Jurkat, Clone E6-1 (cell line): ENCODE data around the gene PRR4. TPM values are rescaled to one million over a fixed set of nuclear protein-coding genes. Genes with fewer than 3 reads are reported as not detected.

ENCODE experiments used
- DNase-seq: peaks from one replicate; pipeline ENCODE4 v3.0.0-alpha.2; 2011; ENCODE audit warnings: low read depth, low spot score
- H3K4me3 ChIP-seq: 2 replicates; pipeline ENCODE4 v1.5.1; 2011; ENCODE audit warnings: mild to moderate bottlenecking, low read length, control low read depth, moderate library complexity
- polyA plus RNA-seq: library from polyadenylated mRNA; unstranded; fragments of >200 nt; gene quantifications from one replicate; pipeline ENCODE4 v1.2.1, GENCODE V29; 2012; ENCODE audit warnings: missing spikeins; ENCODE audit not compliant: insufficient read length, insufficient read depth

Gene PRR4, protein sequence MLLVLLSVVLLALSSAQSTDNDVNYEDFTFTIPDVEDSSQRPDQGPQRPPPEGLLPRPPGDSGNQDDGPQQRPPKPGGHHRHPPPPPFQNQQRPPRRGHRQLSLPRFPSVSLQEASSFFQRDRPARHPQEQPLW
- polyA plus RNA-seq: 4.8 TPM

DNA sequence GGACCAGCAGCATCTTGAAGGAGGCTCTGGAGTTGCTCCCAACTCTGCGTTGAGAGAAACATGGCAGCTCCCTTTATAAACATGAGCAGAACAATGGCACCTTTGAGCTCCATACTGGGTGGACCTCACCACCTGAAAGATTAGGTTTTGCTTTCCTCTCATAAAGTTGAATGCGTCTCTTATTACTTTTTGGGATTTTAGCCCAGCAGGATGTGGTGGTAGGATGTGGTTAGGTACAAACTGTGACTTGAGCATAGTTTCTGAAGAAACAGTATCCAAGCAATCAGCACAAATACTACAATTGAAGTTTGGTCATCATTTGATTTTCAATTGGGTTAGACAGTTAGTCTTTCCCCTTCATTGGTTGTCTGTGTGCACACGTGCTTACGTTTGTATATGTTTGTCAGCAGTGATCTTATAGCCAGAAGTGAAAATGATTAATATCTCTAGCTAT, at the start of gene PRR4:
Gene PRR4, minus strand, starts transcription at position 51 of the 454 bp plus-strand sequence. Its CDS starts 38 bp downstream, at position 13.
- peak; percentile 84 for DNase-seq
- no peak within 1 kb of the TSS for H3K4me3 ChIP-seq

DNA sequence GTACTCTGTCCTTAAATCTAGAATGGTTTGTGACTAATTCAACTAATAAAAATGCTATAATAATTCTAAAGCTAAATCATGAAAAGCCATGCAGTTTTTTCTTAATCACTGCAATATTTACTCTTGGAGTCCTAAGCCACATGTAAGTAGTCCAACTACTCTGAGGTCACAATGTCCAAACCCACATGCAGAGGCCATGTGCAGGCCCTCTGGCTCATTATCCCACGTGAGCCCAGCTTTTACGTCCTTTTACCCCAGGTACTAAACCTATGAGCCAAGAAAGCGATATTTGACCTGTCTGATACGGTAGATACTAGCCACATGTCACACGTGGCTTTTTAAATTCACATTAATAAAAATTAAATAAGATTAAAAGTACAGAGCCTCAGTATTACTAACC, 47.6 kb upstream of the PRR4 start:
- no peak for DNase-seq

DNA sequence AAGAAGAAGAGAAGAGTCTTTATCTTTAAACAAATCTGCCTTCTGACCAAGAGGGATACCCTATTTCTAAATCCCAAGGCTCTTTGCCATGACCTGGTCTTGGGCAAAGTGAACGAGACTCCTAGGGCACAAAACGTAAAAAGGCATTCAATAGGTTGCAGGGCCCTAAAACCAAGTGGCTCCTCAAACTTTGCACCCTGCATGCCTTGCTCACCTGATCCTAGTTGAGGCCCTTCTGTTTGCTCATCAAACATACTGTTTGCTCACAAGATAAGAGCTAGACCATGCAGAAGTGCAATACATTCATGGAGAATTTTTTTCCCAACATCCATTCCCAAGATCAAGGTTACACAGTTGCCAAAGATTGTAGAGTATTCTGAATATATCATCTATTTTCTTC, 42.7 kb upstream of the PRR4 start:
- H3K4me3 ChIP-seq: no peak overlapping the region
- no peak for DNase-seq

More for the DNA sequence above, 47.6 kb upstream of the PRR4 start:
- no peak overlapping the region for H3K4me3 ChIP-seq

DNA sequence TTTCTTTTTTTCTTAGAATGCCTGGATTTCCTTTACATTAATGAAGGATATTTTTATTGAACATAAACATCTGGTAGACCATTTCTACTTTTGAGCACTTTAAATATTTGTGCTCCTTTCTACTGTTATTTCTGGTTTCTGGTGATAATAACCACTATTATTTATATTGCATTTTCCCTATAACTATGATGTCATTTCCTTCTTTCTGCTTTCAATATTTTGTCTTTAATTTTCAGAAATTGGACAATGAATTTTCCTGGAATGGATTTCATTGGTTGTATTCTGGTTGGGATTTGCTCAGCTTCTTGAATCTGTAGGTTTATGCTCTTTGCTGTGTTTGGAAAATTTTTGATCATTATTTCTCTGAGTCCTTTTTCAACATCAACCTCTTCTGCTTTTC, 40.0 kb upstream of the PRR4 start:
- DNase-seq: no peak
- H3K4me3 ChIP-seq: no peak overlapping the region

DNA sequence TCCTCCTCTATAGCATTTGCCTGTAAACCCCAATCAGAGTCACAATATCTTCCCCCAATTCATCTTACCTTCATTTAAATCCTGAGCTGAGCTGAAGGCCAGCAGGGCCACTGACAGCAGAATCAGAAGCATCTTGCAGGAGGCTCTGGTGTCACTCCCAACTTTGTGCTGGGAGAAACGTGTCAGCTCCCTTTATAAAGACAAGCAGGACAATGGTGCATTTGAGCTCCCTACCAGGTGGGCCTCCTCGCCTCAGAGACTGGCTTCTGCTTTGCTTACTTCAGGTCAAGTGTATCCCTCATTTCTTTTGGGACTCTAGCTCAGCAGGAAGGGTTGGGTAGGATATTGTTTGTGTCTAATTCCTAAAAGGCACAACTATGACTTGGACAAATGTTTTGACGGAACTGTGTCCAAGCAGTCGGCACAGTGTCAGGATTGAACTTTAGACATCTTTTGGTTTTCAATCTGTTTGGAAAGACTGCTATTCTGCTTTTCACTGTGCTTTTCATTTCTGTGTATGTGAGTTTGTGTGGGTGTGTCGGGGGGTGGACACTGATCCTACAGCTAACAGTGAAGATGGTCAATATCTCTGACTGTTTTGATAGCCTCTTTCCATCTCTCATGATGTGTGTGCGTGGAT, 34.9 kb upstream of the PRR4 start, which contains the start of gene PRH1:
Gene PRH1, minus strand, starts transcription at position 170 of the 640 bp plus-strand sequence. Its CDS starts 38 bp downstream, at position 132.
- no peak for DNase-seq
- H3K4me3 ChIP-seq: no peak within 1 kb of the TSS

DNA sequence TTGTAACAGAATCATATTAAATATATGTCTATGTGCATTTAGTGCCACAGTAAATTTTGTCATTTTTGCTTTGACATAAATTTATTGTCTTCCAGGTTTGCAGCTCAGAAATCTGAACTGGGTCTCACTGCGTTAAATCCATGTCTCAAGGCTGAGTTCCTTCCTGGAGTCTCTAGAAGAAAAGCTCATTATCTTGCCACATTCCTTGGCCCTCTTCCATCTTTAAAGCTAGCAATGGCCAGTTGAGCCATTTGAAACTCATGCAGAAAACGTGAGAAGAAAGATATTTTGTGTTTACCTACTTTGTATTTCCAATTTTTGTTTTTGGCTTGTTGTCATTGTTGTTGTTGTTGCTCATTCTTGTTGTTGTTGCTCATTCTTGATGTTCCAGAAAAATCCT, 24.1 kb upstream of the PRR4 start:
- H3K4me3 ChIP-seq: no peak overlapping the region
- no peak for DNase-seq

DNA sequence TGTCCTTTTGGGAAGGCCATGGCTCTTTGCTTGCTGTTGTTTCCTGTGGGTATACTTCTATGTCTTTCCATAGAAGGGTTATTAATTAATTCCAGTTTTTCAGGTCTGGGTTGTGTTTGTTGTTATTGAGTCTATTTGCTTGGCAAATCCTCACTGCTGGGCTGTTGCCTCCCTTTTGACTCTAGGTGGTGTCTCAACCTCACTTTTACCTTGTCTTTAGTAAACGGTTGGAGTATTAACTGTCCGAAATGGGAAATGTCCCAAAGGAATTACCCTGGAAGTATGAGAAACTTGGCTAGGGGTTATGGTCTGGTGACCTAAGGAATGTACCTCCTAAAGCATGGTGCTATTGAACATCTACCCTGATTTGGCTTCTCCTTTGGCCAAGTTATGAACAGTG, 18.1 kb upstream of the PRR4 start:
- no peak overlapping the region for H3K4me3 ChIP-seq
- DNase-seq: no peak

DNA sequence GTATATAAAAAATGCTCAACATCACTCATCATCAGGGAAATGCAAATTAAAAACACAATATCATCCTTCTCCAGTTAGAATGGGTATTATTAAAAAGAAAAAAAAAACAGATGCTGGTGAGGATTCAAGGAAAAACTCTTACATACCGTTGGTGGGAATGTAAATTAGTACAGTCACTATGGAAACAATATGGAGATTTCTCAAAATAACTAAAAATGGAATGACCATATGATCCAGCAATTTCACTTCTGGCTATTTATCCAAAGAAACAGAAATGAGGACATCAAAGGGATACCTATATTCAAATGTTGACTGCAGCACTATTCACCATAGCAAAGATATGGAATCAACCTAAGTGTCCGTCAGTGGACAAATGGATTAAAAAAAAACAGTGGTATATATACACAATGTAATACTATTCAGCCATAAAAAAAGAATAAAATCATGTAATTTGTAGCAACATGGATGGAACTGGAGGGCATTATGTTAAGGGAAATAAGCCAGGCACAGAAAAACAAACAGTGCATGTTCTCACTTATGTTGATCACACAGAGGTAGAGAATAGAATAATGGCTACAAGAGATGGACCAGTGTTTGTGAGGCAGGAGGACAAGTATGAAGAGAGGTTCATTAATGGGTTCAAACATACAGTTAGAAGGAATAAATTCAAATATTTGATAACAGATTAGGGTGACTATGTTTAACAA, 14.4 kb upstream of the PRR4 start:
- no peak for DNase-seq
- H3K4me3 ChIP-seq: no peak overlapping the region

DNA sequence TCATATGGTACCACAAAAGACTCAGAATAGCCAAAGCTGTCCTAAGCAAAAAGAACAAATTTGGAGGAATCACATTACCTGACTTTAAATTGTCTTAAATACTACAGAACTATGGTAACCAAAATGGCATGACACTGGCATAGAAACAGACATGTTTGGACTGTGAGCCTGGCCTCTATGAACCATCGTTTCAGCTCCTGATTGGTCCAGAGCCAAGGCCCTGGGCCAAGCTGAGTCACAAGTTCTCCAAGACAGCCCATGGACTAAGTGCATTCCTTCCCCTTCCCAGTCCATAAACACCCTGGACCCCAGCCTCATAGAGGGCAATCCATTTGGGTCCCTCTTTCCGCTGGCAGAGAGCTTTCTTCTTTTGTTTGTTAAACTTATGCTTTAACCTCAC, 12.1 kb upstream of the PRR4 start:
- no peak overlapping the region for H3K4me3 ChIP-seq
- no peak for DNase-seq

DNA sequence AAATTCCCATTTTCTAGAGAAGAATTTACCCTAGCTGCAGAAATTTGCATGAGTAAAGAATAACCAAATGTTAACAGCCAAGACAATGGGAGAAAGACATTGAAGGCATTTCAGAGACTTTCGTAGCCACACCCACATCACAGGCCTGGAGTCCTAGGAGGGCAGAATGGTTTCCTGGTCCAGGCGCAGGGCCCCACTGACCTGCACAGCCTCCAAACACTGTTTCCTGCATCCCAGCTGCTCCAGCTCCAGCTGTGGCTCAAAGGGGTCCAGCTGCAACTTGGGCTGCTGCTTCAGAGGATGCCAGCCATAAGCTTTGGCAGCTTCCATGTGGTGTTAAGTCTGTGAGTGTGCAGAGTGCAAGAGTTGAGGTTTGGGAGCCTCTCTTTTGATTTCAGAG, 6.5 kb upstream of the PRR4 start:
- no peak overlapping the region for H3K4me3 ChIP-seq
- DNase-seq: no peak

DNA sequence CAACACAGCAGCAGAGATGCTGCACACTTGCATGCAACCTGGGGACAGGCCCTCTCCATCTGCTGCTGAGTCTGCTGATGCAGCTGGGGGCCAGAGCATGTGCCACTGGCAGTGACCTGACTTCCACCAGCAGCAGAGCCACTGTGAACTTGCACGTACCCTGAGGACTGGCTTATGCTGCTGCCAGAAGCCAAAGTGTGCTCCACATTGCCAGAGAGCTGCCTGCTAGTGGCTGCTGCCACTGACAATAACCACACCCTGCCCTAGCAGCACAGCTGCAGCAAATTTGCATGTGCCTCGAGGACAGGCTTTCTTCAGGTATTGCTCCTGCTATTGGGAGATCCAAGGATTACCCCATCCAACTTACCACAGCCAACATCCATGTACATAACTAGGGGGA, 4.5 kb upstream of the PRR4 start:
- no peak for DNase-seq
- no peak overlapping the region for H3K4me3 ChIP-seq

DNA sequence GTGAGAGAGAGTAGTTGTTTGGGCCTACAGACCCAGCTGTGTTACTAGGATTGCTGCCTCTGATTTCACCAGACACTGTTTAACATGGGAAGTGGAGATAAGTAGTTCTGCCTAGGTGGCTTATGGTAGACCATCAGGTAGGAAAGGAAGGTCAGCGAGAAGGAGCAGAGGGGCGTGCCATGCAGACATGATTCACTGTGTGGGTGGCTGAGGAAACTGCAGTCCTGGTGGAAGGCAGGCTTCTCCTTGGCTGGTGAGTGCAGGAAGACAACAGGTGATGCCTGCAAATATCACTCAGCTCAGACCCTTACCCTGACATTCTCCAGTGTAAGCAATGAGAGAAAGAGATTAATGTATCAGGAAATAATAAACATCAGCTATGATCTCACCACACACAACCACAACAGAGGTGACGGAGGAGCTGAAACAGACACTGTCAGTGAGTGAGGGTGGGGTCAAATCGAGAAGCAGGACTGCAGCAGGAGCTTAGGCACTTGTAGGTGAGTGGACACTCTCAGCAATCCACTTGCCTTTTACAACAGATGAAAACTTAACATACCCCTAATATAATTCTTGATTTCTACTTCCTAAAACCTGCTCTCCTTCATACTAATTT, 2.1 kb upstream of the PRR4 start:
- no peak overlapping the region for H3K4me3 ChIP-seq
- DNase-seq: no peak

DNA sequence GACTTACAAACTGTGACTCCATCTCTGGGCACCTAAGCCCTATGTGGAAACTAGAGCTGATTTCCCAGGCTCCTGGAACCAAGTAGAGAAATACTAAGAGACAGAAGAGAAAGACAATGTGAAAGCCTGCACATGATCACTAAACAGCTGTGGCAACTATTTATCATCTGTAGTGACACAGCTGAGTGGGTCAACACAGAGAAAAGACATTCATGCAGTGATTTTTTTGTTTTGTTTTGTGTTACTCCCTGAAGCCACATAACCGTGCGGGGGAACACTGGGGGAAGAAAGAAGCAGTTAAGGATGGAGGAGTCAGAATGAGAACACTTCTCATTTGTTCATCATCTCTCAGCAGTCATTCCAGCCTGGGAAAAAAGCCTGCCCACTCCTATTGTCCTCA, 1.5 kb downstream of the PRR4 start:
- DNase-seq: no peak
- H3K4me3 ChIP-seq: no peak overlapping the region

DNA sequence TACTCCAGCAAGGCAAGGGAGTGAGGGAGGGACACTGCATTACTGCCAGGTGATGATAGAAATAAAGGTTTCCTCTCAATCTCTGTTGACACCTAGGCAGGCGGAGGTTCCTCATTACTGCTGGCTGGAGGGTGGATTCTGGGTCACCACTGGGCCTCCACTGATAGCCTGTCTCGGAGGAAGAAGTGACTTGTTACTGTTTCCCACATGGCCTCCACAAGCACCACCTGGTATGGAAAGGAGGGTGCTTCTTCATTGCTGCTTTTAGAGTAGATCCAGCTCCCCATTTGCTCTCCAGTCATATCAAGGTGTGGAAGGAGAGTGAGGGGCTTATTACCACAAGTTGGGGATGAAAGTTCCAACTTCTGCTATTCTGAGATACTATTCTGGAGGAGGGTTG, 6.4 kb downstream of the PRR4 start:
- DNase-seq: no peak

DNA sequence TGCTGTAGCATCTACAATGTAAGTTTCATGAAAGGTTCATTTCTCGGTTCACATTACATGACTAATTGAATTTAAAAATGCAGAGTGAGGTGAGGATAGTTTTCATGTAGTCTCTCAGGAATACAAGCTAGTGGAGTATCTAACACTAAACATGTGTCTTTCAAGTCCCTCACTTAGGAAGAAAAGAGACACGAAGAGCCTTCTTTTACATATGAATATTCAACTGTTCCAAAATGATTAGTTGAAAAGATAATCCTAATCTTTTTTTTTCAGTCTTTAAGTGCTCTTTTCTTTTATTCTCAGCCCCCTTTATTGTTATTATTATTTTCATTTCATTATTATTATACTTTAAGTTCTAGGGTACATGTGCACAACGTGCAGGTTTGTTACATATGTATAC, 10.8 kb downstream of the PRR4 start:
- no peak for DNase-seq
- H3K4me3 ChIP-seq: no peak overlapping the region

More for the DNA sequence above, 6.4 kb downstream of the PRR4 start:
- H3K4me3 ChIP-seq: no peak overlapping the region

DNA sequence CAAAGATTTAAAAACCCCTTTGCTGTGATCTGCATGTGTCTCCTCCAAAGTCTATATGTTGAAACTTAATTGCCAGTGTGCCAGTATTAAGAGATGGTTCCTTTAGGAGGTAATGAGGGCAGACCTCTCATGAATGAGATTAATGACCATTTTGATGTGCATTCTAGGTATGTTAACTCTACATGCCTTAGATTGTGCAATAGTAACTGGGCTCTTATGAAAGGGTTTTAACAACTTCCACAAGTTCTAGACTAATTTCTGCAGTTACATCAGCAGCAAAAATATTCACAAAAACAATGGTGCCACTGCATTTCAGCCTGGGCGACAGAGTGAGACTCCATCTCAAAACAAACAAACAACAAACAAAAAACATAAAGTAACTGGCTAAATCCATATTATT, 19.3 kb downstream of the PRR4 start:
- no peak for DNase-seq

DNA sequence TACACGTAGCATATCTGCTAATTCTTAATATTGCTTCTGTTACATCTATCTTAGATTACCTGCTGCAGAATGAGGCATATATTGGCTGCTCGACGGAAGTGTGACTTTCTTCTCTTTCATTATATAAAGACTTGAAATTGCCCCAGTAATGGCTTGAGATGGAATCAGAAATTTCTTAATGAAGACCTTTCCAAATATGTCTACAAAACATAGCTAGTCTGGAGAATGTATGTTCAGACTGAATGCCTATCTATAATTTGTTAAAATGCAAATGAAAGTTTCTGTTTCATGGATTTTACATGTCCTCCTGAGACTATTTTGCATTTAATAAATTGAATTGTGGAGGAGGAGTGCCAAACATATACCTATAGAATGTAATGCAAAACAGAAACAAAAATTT, 23.0 kb downstream of the PRR4 start, which contains the start of gene TAS2R10:
Gene TAS2R10, minus strand, starts transcription at position 101 of the 400 bp plus-strand sequence. Its CDS starts 89 bp downstream, at position 12.
- H3K4me3 ChIP-seq: no peak within 1 kb of the TSS
- DNase-seq: no peak

More for the DNA sequence above, 19.3 kb downstream of the PRR4 start:
- no peak overlapping the region for H3K4me3 ChIP-seq

DNA sequence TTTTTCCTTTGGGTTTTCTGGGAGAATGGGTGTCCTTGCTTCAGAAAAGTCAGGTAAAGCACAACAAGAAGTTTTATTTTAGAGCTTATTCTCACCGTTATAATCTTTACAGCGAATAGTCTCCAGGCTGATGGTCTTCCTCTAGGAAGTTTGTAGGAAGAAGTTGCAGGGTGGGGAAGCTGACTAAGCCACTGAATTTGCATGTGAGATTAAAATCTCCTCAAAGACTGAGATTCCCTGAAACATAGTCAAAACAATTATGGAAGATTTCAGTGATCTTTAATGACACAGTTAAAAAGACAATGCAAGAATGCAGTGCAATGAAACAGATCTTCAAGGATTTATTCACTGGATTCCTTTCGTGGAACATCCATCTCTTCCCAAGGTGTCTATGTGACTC, 24.3 kb downstream of the PRR4 start:
- H3K4me3 ChIP-seq: no peak overlapping the region
- no peak for DNase-seq

DNA sequence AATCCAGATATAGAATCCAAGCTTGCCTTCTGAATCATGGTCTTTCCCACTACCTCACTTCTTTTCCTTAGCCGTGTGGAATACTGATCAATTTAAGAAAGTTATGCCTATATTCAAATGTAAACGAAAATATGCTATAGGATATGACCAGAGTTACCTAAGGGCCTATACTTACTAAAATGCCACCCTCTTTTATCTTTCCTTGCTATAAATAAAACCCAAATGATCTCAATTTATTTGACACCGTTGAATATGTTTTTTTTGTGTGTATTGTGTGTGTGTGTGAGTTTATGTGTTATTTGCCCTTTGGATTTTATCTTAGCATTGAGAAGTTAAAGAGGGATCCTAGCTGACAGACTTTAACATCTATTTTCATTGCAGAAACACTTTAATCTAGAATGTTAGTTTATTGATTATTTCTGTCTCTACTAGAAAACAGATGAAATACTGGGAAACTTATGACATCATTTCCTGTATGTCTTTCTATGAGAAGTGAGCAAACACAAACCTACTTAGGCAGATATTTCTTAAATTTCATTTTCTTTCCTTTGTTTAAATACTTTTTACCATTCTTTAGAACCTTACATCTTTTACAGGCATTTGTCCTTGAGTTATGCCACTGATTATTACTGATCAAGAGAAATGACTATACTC, 37.3 kb downstream of the PRR4 start:
- no peak overlapping the region for H3K4me3 ChIP-seq
- no peak for DNase-seq
